DMS153 treated with DMSO at 0.1 percent for 48 hours (cell line): ENCODE data around the gene DNAH17.

Experiments used
- DNase-seq: peaks from one replicate; lab custom pipeline; 2025; ENCODE audit not compliant: unreplicated experiment; lab: John Stamatoyannopoulos, UW

Gene DNAH17

GRCh38 chr17:78575340-78575739, 1.9 kb downstream of the DNAH17 start:
- no peak for DNase-seq

GRCh38 chr17:78573955-78574354, 3.2 kb downstream of the DNAH17 start:
- DNase-seq = no peak

GRCh38 chr17:78572239-78573205, 4.7 kb downstream of the DNAH17 start:
- DNase-seq = no peak

- DNase-seq = no peak
Observed at GRCh38 chr17:78571329-78571728, 5.9 kb downstream of the DNAH17 start.

- DNase-seq = no peak
Observed at GRCh38 chr17:78568494-78569115, 8.6 kb downstream of the DNAH17 start.

DNA sequence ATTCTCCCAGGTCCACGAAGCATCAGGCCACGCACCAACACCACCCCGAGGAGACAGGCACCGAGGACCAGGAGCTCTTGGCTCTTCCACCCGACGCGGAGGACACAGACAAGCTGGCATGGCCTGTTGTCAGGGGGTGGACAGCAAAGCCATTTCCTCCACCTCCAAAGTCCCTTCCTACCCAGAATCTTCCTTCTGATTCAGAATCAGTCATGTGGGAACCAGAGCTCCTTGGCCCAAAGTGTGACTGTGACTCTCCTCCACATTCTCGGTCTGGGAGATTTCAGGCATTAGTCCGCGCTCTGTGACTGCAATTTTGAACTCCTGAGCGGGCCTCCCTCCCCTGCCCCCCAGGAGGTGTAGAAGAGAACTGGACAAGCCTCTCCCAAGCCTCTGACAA, 9.2 kb downstream of the DNAH17 start:
- DNase-seq = no peak

DNA sequence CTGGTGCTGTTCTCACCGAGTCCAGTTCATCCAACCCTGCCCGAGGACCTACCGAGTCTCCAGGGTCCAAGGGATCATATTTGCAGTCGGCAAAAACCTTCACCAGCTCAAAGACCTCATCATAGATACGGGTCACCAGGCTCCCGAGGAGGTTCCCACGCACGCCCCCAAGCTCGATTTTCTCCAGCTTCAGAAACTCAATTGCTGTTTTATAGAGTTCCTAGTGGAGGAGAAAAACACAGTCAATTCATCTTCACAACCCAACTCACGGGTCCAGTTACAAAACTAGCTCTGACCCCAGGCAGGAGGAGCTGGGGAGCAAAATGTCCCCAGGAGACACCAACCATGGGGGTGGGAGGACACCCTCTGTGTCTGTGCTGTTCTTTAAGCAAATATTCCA, 10.2 kb downstream of the DNAH17 start:
- DNase-seq = no peak

DNA sequence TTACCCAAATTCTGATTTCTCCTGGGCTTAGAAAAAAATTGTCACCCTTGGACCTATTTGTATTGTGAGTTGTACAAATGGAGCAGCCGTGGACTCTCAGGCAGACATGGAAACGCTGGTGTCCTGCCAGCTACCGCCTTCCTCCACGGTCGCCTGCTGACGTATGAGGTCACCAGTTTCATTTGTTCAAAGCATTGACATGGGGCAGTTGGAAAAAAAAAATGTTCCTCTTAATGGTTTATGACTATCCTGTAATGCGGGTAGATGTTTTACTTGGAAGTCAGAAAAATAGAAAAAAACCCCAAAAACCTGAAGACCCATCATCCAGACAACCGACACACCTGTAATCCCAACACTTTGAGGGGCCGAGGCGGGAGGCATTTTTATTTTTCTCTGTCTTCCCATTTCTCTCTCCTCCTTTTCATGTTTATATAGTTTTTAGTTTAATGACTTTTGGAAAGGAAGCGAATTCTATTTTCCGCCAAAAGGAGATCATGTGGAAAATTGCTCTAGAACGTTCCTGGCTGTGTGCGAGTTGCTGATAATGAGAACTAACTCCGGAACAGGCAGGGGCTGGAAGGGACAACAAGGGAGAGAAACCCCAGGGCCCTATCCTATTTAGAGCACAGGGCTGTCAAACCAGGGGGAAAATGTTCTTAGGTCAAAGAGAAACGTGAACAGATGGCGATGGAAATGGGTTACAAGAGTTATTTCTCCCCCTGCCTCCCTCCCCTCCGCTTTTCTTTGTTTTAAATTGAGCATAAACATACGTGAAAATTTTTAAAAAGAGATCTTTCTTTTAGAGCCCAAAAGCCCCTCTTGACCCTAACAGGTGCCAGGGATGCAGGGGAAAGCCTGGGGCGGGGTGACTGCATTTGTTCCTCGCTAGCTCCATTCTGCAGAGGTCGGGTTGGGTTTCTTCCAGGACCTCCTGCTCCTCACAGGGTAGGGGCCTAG, 13.7 kb downstream of the DNAH17 start:
- no peak for DNase-seq

- DNase-seq = no peak
Observed at GRCh38 chr17:78562734-78563133, 14.5 kb downstream of the DNAH17 start.

- DNase-seq = no peak
Observed at GRCh38 chr17:78561166-78561565, 16.0 kb downstream of the DNAH17 start.

DNA sequence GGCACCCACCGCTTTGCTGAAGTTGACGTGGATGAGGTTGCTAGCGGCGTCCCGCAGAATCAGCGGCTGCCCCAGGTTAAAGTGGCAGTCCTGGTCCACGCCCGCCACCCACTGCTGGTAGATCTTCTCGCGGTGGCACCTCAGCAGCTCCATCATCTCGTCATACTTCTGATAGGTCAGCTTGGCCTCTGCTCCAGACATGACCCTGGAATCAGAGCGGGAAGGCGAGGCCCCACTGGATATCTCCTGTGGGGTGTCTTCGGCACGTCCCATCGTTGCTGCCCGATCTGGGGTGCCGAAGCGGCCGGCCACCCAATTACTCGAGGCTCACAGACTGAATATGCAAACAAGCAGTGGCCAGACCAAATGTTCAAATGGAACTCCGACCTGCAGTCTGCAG, 16.5 kb downstream of the DNAH17 start:
- DNase-seq = no peak

- DNase-seq = no peak
Observed at GRCh38 chr17:78559749-78560368, 17.3 kb downstream of the DNAH17 start.

- DNase-seq = no peak
Observed at GRCh38 chr17:78558989-78559388, 18.2 kb downstream of the DNAH17 start.

- DNase-seq = no peak
Observed at GRCh38 chr17:78558181-78558850, 18.9 kb downstream of the DNAH17 start.

DNA sequence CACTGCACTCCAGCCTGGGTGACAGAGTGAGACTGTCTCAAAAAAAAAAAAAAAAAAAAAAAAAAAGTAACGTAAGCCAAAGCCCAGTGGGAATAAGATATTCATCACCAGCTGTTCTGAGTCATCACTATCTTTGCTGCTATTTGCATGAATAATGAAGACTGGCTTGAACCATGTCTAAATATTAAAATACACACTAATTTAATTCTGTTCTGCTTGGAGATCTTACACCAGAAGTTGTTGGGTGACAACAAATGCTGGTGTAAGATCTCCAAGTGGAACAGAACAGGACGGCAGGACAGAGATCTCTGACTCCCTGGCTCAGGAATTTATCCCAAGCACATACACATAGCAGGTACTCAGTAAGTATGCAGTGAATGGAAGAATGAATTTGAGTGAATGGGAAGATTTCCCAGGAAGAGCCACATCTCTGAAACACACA, 19.6 kb downstream of the DNAH17 start:
- DNase-seq = no peak

GRCh38 chr17:78556812-78557211, 20.4 kb downstream of the DNAH17 start:
- DNase-seq = no peak

DNA sequence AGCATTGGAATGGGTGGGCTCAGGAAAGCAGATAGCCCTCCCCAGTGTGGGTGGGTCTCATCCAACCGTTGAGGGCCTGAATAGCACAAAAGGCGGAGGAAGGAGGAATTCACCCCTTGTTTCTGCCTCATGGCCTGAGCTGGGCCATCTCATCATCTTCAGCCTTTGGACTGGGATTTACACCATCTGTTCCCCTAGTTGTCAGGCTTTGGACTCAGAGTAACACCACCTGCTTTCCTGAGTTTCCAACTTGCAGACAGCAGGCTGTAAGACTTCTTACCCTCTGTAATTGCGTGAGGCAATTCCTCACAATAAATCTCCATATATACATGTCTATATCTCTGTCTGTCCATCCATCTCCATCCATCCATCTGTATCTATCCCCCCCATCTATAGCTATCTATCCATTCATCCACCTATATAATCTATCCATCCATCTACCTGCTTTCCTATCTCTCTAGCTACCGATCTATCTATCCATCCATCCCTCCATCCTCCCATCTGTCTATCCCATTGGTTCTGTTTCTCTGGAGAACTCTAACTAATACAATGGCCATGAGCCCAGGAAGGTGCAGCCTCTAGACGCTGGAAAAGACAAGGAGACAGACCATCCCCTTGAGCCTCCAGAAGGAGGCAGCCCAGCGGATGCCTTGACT, 21.3 kb downstream of the DNAH17 start:
- no peak for DNase-seq

DNA sequence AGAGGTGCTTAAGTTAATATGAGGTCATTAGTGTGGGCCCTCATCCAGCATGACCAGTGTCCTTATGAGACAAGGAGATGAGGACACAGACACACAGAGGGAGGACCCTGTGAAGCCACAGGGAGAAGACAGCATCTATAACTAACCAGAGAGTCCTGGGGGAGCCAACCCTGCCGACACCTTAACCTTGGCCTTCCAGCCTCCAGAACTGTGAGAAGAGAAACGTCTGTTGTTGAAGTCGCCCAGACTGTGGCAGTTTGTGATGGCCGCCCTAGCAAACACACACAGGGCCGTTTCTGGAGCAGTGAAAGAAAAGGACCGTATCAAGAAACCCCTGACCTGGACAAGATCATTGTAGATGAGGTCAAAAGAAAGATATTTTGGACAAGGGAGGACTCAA, 26.7 kb downstream of the DNAH17 start:
- DNase-seq = no peak

DNA sequence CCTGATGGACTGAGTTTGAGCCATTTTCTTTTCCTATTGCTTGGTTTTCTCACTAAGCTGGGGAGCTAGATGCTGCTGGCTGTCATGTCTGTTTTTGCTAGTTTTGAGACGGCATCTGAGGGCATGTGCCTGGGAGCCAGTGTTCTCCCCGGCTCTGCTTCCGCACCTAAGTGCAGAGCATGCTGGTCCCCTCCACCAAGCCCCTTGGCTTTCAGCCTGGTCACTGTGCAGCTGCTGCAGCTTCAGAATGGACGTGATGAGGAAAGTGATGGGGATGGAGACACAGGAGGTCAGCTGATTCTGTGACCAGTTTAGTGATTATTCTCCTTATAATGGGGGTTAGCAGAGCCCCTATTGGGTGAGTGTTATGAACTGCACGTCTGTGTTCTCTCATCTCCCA, 28.5 kb downstream of the DNAH17 start:
- DNase-seq = no peak

- DNase-seq = no peak
Observed at GRCh38 chr17:78547035-78547434, 30.2 kb downstream of the DNAH17 start.
